ENCODE measurements around the gene VAV1. TPM values are rescaled to one million over a fixed set of nuclear protein-coding genes. Genes with fewer than 3 reads are reported as not detected.

VAV1 gene
- total and polyA plus RNA-seq, 2 of the 8 experiments (the other 6 are each of a cell fraction or from before 2014, with no cell fraction given), result 0.21 to 0.22 TPM

DNA sequence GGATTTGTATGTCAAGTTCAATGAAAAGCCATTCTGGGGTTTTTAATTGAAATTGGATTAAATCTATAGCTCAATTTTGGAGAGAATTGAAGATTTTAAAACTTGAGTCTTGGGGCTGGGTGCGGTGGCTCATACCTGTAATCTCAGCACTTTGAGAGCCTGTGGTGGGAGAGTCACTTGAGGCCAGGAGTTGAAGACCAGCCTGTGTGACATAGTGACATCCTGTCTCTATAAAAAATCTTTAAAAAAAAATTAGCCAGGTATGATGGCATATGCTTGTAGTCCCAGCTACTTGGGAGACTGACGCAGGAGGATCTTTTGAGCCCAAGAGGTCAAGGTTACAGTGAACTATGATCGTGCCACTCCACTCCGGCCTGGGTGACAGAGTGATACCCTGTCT is 41.2 kb downstream of the VAV1 start (continued):
- TF ChIP-seq CTBP2 (IDR thresholded peaks at IDR 0.05; ENCODE audit: borderline replicate concordance, insufficient read depth, insufficient read length, low read length) (no peak), NANOG (IDR thresholded peaks at IDR 0.05; ENCODE audit: insufficient read depth, low read depth, low read length, poor library complexity, severe bottlenecking) (no peak), SP2 (IDR thresholded peaks at IDR 0.05; ENCODE audit: low read length) (no peak), ASH2L (IDR thresholded peaks at IDR 0.05; ENCODE audit: low read length) (no peak)

Measured in H1 (cell line).